ENCODE results near the gene GHRH.

Gene GHRH

GRCh38 chr20:37229357-37229756 lies 32.3 kb downstream of the GHRH start:
- DNase-seq, result no peak
- no peak overlapping the region for H4K8ac ChIP-seq (ENCODE audit: low read length)
- H2BK5ac ChIP-seq (ENCODE audit: low read depth, low read length, poor library complexity, severe bottlenecking), result no peak overlapping the region
- no peak overlapping the region for H3K4ac ChIP-seq (ENCODE audit: low read depth in 1 of 2, low read length in 2 of 2)
- no peaks in the 10 kb centered on the region for H3K9me3 ChIP-seq (ENCODE audit: control insufficient read depth, low read length)
- H3K4me1 ChIP-seq (ENCODE audit: control insufficient read depth, insufficient read depth, low read depth, low read length), result no peaks in the 10 kb centered on the region
- H3K14ac ChIP-seq (ENCODE audit: low read length in 2 of 2), result no peak overlapping the region
- H2BK15ac ChIP-seq (ENCODE audit: low read depth, poor library complexity, severe bottlenecking), result no peak overlapping the region
- no peak overlapping the region for H2AFZ ChIP-seq (ENCODE audit: low read depth, low read length)
- no peak overlapping the region for H3K18ac ChIP-seq (ENCODE audit: low read depth in 1 of 2, low read length in 2 of 2)
- H2AK5ac ChIP-seq (ENCODE audit: low read length, severe bottlenecking), result no peak overlapping the region
- WGBS, result 86% methylated on average over 4 of the region's 4 CpGs
- no peak overlapping the region for H3K4me2 ChIP-seq (ENCODE audit: low read length, poor library complexity, severe bottlenecking)
- no peak overlapping the region for H2BK120ac ChIP-seq (ENCODE audit: low read depth, low read length)
- no peak overlapping the region for H3K23ac ChIP-seq (ENCODE audit: low read length in 2 of 2)
- H3K79me1 ChIP-seq (replicated peaks; ENCODE audit: low read length, poor library complexity, severe bottlenecking), result peaks cover 35% of the 10 kb centered on the region
- no peak overlapping the region for H4K91ac ChIP-seq (ENCODE audit: low read length)
- no peak overlapping the region for H2BK12ac ChIP-seq (ENCODE audit: low read length in 2 of 2)
- H3K36me3 ChIP-seq (ENCODE audit: control insufficient read depth in 1 of 2, insufficient read depth in 2 of 2, low read depth in 1 of 2, low read length in 2 of 2), result peaks cover 50 to 99% of the 10 kb centered on the region in 2 experiments
- no peak overlapping the region for H3K27ac ChIP-seq (ENCODE audit: low read length, poor library complexity, severe bottlenecking)
- no peaks in the 10 kb centered on the region for H3K27me3 ChIP-seq (ENCODE audit: control insufficient read depth in 1 of 2, insufficient read depth in 1 of 2, low read length in 2 of 2)
- H3K4me3 ChIP-seq (ENCODE audit: insufficient read depth in 1 of 2, low read depth in 1 of 2, low read length in 2 of 2), result no peak overlapping the region
- no peak overlapping the region for H3K9ac ChIP-seq (ENCODE audit: low read length)

DNA sequence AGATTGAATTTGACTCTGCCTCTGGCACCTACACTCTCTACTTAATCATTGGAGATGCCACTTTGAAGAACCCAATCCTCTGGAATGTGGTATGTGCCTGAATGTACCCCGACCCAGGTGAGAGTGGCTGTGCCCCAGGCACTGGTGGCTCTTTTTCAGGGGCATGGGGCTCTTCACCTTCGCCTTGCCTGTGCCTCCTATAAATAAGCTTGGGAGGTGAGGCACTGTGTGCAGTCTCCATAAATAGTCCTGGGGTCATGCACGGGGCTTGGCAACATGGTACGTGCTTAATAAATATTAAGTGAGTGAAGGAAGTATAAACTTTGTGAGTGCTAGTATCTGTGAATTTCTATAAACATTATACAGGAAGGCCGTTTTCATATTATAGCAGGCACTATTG lies 33.0 kb downstream of the GHRH start:
- no peak overlapping the region for H3K4me3 ChIP-seq (ENCODE audit: insufficient read depth in 1 of 2, low read depth in 1 of 2, low read length in 2 of 2)
- H3K9me3 ChIP-seq (ENCODE audit: control insufficient read depth, low read length), result no peaks in the 10 kb centered on the region
- no peak for DNase-seq
- H3K27me3 ChIP-seq (ENCODE audit: control insufficient read depth in 1 of 2, insufficient read depth in 1 of 2, low read length in 2 of 2), result no peaks in the 10 kb centered on the region
- H3K4me2 ChIP-seq (ENCODE audit: low read length, poor library complexity, severe bottlenecking), result no peak overlapping the region
- H2AK5ac ChIP-seq (ENCODE audit: low read length, severe bottlenecking), result no peak overlapping the region
- no peak overlapping the region for H4K8ac ChIP-seq (ENCODE audit: low read length)
- no peak overlapping the region for H4K91ac ChIP-seq (ENCODE audit: low read length)
- no peak overlapping the region for H3K14ac ChIP-seq (ENCODE audit: low read length in 2 of 2)
- no peak overlapping the region for H3K18ac ChIP-seq (ENCODE audit: low read depth in 1 of 2, low read length in 2 of 2)
- no peak overlapping the region for H2BK15ac ChIP-seq (ENCODE audit: low read depth, poor library complexity, severe bottlenecking)
- H3K4ac ChIP-seq (ENCODE audit: low read depth in 1 of 2, low read length in 2 of 2), result no peak overlapping the region
- no peak overlapping the region for H2BK12ac ChIP-seq (ENCODE audit: low read length in 2 of 2)
- no peak overlapping the region for H2BK120ac ChIP-seq (ENCODE audit: low read depth, low read length)
- H3K36me3 ChIP-seq (ENCODE audit: control insufficient read depth in 1 of 2, insufficient read depth in 2 of 2, low read depth in 1 of 2, low read length in 2 of 2), result peaks cover 50 to 99% of the 10 kb centered on the region in 2 experiments
- no peak overlapping the region for H3K23ac ChIP-seq (ENCODE audit: low read length in 2 of 2)
- H3K9ac ChIP-seq (ENCODE audit: low read length), result no peak overlapping the region
- no peaks in the 10 kb centered on the region for H3K4me1 ChIP-seq (ENCODE audit: control insufficient read depth, insufficient read depth, low read depth, low read length)
- H3K27ac ChIP-seq (ENCODE audit: low read length, poor library complexity, severe bottlenecking), result no peak overlapping the region
- WGBS, result 94% methylated on average over 5 of the region's 5 CpGs
- H3K79me1 ChIP-seq (replicated peaks; ENCODE audit: low read length, poor library complexity, severe bottlenecking), result peaks cover 39% of the 10 kb centered on the region
- no peak overlapping the region for H2BK5ac ChIP-seq (ENCODE audit: low read depth, low read length, poor library complexity, severe bottlenecking)
- H2AFZ ChIP-seq (ENCODE audit: low read depth, low read length), result no peak overlapping the region

DNA sequence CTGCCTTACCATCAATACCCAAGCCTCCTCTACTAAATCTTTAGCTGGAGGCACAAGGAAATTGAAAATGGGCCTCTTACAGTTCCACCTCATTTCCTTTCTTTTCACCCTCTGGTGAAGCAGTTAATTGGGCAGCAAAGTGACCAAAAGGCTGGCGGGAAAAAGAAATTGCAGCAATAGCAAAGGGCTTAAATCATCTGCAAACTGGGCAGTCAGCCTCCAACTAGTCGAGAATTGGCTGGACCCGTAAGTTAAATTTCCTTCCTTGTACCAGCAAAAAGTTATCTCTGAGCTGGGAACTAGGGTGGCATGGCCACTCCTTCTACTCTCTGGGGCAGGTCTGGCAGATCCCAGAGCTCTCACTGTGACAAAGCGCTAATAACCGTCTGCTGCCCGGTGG lies 33.5 kb downstream of the GHRH start:
- Histone ChIP-seq H3K36me3 (ENCODE audit: control insufficient read depth in 1 of 2, insufficient read depth in 2 of 2, low read depth in 1 of 2, low read length in 2 of 2) (peaks cover 51 to 96% of the 10 kb centered on the region in 2 experiments), H4K91ac (ENCODE audit: low read length) (no peak overlapping the region), H2AK5ac (ENCODE audit: low read length, severe bottlenecking) (no peak overlapping the region), H3K79me1 (replicated peaks; ENCODE audit: low read length, poor library complexity, severe bottlenecking) (peaks cover 39% of the 10 kb centered on the region), H3K4me2 (ENCODE audit: low read length, poor library complexity, severe bottlenecking) (no peak overlapping the region), H4K8ac (ENCODE audit: low read length) (no peak overlapping the region), H2BK15ac (ENCODE audit: low read depth, poor library complexity, severe bottlenecking) (no peak overlapping the region), H3K18ac (ENCODE audit: low read depth in 1 of 2, low read length in 2 of 2) (no peak overlapping the region), H2BK5ac (ENCODE audit: low read depth, low read length, poor library complexity, severe bottlenecking) (no peak overlapping the region), H2AFZ (ENCODE audit: low read depth, low read length) (no peak overlapping the region), H3K27me3 (ENCODE audit: control insufficient read depth in 1 of 2, insufficient read depth in 1 of 2, low read length in 2 of 2) (no peaks in the 10 kb centered on the region), H2BK120ac (ENCODE audit: low read depth, low read length) (no peak overlapping the region), H3K4me3 (ENCODE audit: insufficient read depth in 1 of 2, low read depth in 1 of 2, low read length in 2 of 2) (no peak overlapping the region), H3K4me1 (ENCODE audit: control insufficient read depth, insufficient read depth, low read depth, low read length) (no peaks in the 10 kb centered on the region), H3K23ac (ENCODE audit: low read length in 2 of 2) (no peak overlapping the region), H3K4ac (ENCODE audit: low read depth in 1 of 2, low read length in 2 of 2) (no peak overlapping the region), H2BK12ac (ENCODE audit: low read length in 2 of 2) (no peak overlapping the region), H3K9me3 (ENCODE audit: control insufficient read depth, low read length) (no peaks in the 10 kb centered on the region), H3K9ac (ENCODE audit: low read length) (peak overlapping the region; percentile 3), H3K27ac (ENCODE audit: low read length, poor library complexity, severe bottlenecking) (no peak overlapping the region), H3K14ac (ENCODE audit: low read length in 2 of 2) (no peak overlapping the region)
- WGBS, result 97% methylated on average over 6 of the region's 6 CpGs
- no peak for DNase-seq

DNA sequence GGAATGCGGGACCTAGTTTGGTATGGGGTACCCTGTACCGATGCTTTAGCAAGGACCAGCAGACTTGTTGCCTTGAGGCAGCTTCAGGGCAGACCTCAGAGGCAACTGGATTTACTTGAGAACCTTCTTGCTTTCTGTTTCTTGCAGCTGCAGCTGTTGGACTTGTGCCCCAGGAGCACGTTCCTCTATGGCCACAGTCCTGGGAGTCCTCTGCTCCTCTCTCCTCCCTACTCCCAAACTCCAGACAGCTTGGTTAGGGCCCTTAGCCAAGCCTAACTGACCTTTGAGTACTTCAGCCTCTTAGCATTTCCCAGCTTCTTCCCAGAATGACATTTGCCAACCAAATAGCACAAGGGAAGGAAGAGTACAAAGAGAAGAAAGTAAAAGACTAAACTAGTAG lies 34.7 kb downstream of the GHRH start:
- Histone ChIP-seq H3K27ac (ENCODE audit: low read length, poor library complexity, severe bottlenecking) (no peak overlapping the region), H4K8ac (ENCODE audit: low read length) (no peak overlapping the region), H2AFZ (ENCODE audit: low read depth, low read length) (no peak overlapping the region), H3K36me3 (ENCODE audit: control insufficient read depth in 1 of 2, insufficient read depth in 2 of 2, low read depth in 1 of 2, low read length in 2 of 2) (peaks cover 48 to 84% of the 10 kb centered on the region in 2 experiments), H3K4me1 (ENCODE audit: control insufficient read depth, insufficient read depth, low read depth, low read length) (no peaks in the 10 kb centered on the region), H2BK15ac (ENCODE audit: low read depth, poor library complexity, severe bottlenecking) (no peak overlapping the region), H4K91ac (ENCODE audit: low read length) (no peak overlapping the region), H3K9ac (ENCODE audit: low read length) (no peak overlapping the region), H3K9me3 (ENCODE audit: control insufficient read depth, low read length) (no peaks in the 10 kb centered on the region), H2BK12ac (ENCODE audit: low read length in 2 of 2) (no peak overlapping the region), H3K27me3 (ENCODE audit: control insufficient read depth in 1 of 2, insufficient read depth in 1 of 2, low read length in 2 of 2) (no peaks in the 10 kb centered on the region), H3K4me3 (ENCODE audit: insufficient read depth in 1 of 2, low read depth in 1 of 2, low read length in 2 of 2) (no peak overlapping the region), H3K4me2 (ENCODE audit: low read length, poor library complexity, severe bottlenecking) (no peak overlapping the region), H3K14ac (ENCODE audit: low read length in 2 of 2) (no peak overlapping the region), H3K23ac (ENCODE audit: low read length in 2 of 2) (no peak overlapping the region), H2BK5ac (ENCODE audit: low read depth, low read length, poor library complexity, severe bottlenecking) (no peak overlapping the region), H2BK120ac (ENCODE audit: low read depth, low read length) (no peak overlapping the region), H3K18ac (ENCODE audit: low read depth in 1 of 2, low read length in 2 of 2) (no peak overlapping the region), H3K79me1 (replicated peaks; ENCODE audit: low read length, poor library complexity, severe bottlenecking) (peaks cover 37% of the 10 kb centered on the region), H2AK5ac (ENCODE audit: low read length, severe bottlenecking) (no peak overlapping the region), H3K4ac (ENCODE audit: low read depth in 1 of 2, low read length in 2 of 2) (no peak overlapping the region)
- 91% methylated on average over 3 of the region's 3 CpGs for WGBS
- no peak for DNase-seq

Data from mesenchymal stem cell (in vitro differentiated cells and primary cell).